Amniotic epithelial cell (primary cell): ENCODE data around the gene LMCD1.

Experiments used
- DNase-seq: peaks from one replicate; pipeline ENCODE4 v3.0.0-alpha.2; 2010; ENCODE audit warnings: low read depth

LMCD1 gene

GRCh38 chr3:8536096-8537056, 34.8 kb downstream of the LMCD1 start:
- DNase-seq = peak; percentile 79

- no peak for DNase-seq
Observed at GRCh38 chr3:8537440-8537839, 35.8 kb downstream of the LMCD1 start.

- DNase-seq = no peak
Observed at GRCh38 chr3:8538223-8538622, 36.6 kb downstream of the LMCD1 start.

- peak; percentile 97 for DNase-seq
Observed at GRCh38 chr3:8538913-8539312, 37.3 kb downstream of the LMCD1 start.

GRCh38 chr3:8539419-8539818, 37.8 kb downstream of the LMCD1 start:
- DNase-seq = no peak

- no peak for DNase-seq
Observed at GRCh38 chr3:8540456-8540855, 38.8 kb downstream of the LMCD1 start.

- no peak for DNase-seq
Observed at GRCh38 chr3:8541486-8541885, 39.9 kb downstream of the LMCD1 start.

GRCh38 chr3:8542190-8543135, 40.8 kb downstream of the LMCD1 start:
- DNase-seq = no peak

- no peak for DNase-seq
Observed at GRCh38 chr3:8546609-8547008, 45.0 kb downstream of the LMCD1 start.

- no peak for DNase-seq
Observed at GRCh38 chr3:8548502-8549275, 47.1 kb downstream of the LMCD1 start.

GRCh38 chr3:8549354-8549753, 47.7 kb downstream of the LMCD1 start:
- no peak for DNase-seq

GRCh38 chr3:8550611-8551010, 49.0 kb downstream of the LMCD1 start:
- no peak for DNase-seq

- DNase-seq = no peak
Observed at GRCh38 chr3:8552223-8552762, 50.7 kb downstream of the LMCD1 start.

- DNase-seq = no peak
Observed at GRCh38 chr3:8553405-8553804, 51.8 kb downstream of the LMCD1 start.

GRCh38 chr3:8554696-8555095, 53.1 kb downstream of the LMCD1 start:
- DNase-seq = no peak

- DNase-seq = peak; percentile 84
Observed at GRCh38 chr3:8555113-8555661, 53.6 kb downstream of the LMCD1 start.

- DNase-seq = no peak
Observed at GRCh38 chr3:8555725-8556472, 54.3 kb downstream of the LMCD1 start.

- DNase-seq = no peak
Observed at GRCh38 chr3:8556473-8556869, 54.8 kb downstream of the LMCD1 start.

GRCh38 chr3:8557298-8557697, 55.7 kb downstream of the LMCD1 start:
- peak; percentile 69 for DNase-seq

- DNase-seq = no peak
Observed at GRCh38 chr3:8558645-8559044, 57.0 kb downstream of the LMCD1 start.

- DNase-seq = no peak
Observed at GRCh38 chr3:8559351-8559750, 57.7 kb downstream of the LMCD1 start.
